ENCODE measurements around the gene TCEANC.

DNA sequence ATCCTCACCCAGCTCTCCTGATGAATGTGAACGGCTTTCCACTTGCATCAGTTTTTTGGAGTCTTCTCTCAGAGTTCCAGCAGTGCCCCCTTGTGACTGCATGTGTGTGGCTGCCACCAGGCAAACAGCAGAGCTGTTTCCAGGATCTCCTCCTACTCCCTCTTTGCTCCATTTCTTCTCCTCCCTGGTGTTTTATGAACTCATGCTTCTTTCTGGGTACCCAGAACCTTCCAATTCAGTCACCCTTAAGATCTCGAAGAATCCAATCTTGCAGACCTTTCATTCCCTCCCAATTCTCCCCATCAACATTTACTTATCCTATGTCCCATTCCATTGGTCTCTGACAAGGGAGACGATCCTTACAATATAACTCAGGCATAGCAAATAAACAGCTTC, 6.8 kb upstream of the TCEANC start:
- TF ChIP-seq GATA2 (IDR thresholded peaks at IDR 0.05; ENCODE audit: low read depth, low read length) (no peak), GATA3 (IDR thresholded peaks at IDR 0.05; ENCODE audit: low read depth, low read length) (no peak)
